Stimulated activated CD8-positive, alpha-beta memory T cell treated with anti-CD3 and anti-CD28 coated beads, Interleukin-7, amount 100 ng/mL, for 24 hours (primary cell): ENCODE measurements around the gene USP1.

Source experiments
- DNase-seq: peaks from one replicate; pipeline ENCODE4 v3.0.0-alpha.2; 2020; ENCODE audit warnings: low read depth

USP1 gene, protein sequence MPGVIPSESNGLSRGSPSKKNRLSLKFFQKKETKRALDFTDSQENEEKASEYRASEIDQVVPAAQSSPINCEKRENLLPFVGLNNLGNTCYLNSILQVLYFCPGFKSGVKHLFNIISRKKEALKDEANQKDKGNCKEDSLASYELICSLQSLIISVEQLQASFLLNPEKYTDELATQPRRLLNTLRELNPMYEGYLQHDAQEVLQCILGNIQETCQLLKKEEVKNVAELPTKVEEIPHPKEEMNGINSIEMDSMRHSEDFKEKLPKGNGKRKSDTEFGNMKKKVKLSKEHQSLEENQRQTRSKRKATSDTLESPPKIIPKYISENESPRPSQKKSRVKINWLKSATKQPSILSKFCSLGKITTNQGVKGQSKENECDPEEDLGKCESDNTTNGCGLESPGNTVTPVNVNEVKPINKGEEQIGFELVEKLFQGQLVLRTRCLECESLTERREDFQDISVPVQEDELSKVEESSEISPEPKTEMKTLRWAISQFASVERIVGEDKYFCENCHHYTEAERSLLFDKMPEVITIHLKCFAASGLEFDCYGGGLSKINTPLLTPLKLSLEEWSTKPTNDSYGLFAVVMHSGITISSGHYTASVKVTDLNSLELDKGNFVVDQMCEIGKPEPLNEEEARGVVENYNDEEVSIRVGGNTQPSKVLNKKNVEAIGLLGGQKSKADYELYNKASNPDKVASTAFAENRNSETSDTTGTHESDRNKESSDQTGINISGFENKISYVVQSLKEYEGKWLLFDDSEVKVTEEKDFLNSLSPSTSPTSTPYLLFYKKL

DNA sequence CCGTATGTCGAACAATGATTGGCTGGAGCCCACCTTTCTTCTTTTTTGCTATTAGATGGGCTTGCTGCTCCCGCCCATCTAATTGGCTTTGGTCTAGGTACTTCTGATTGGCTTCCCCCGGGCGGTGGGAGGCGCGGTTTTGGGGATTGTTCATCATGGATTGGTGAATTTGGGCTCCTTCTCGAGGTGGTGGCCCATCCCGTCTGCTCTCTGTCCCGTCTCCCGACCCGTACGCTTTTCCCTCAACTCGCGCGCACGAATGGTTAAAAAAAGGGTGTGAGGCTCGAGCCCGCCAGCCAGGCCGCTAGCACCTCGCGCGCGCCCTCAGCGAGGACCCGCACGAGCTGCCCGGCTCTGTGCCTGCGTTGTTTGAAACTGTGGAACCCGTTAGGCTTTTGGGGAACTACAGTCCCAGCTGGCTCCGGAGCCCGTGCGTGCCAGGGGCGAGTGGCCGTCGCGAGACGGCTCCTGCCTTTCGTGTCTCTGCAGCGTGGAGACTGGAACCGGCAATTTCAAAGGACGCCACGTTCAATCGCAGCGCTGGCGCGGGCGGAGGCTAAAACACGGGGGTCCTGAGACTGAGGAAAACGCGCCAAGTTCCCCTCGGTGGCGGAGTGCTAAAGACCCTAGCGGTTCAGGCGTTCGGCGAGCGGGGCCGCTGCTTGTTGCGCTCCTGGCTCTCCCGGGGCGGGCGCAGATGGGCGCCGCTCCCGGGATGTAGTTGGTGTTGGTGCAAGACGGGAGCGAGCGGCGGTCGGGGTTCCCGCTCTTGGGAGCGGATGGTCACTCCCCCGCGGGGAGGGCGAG is at the start of gene USP1:
Gene USP1 (plus strand): TSS at position 584 of the 807 bp plus-strand sequence. CDS start 2,819 bp downstream, outside the sequence.
- peak; percentile 94 for DNase-seq

GRCh38 chr1:62389531-62389930 is 47.3 kb upstream of the USP1 start:
- no peak for DNase-seq

GRCh38 chr1:62390071-62390470 is 46.8 kb upstream of the USP1 start:
- DNase-seq = no peak

- no peak for DNase-seq
Measured at GRCh38 chr1:62391369-62391971, 45.4 kb upstream of the USP1 start.

DNA sequence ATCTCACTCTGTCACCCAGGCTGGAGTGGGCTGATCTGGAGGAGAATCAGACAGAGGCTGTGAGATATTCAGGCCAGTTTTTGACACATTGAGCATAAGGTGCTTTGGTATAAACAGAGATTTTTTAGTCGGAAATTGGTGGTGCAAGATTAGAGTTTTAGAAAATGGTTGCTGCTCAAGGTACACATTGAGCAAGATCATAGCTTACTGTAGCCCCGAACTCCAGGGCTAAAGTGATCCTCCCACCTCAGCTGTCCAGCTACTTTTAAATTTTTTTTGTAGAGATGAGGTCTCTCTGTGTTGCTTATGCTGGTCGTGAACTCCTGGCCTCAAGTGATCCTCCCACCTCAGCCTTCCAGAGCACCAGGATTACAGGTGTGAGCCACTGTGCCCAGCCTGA is 43.9 kb upstream of the USP1 start:
- DNase-seq = no peak

GRCh38 chr1:62394646-62395045 is 42.2 kb upstream of the USP1 start:
- DNase-seq = no peak

GRCh38 chr1:62395291-62395690 is 41.6 kb upstream of the USP1 start:
- no peak for DNase-seq

DNA sequence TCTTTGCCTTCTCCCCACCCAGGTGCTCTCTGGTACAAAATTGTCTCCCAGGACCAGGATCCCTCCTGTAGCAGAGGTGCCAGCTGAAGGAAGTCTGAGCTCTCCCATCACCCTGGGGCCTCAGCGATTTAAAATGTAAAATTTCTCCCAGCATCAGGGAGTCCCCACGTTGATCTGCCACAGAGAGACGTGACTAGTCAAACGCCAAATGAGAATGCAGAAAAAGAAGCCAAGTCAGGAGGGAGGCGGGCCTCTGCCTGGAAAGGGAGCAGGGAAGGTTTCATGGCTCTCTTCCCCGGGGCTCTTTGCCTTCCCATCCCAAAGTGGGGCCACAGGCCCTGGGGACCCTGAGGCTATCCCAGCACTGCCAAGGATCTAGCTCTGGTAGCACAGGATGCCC is 40.0 kb upstream of the USP1 start:
- no peak for DNase-seq

DNA sequence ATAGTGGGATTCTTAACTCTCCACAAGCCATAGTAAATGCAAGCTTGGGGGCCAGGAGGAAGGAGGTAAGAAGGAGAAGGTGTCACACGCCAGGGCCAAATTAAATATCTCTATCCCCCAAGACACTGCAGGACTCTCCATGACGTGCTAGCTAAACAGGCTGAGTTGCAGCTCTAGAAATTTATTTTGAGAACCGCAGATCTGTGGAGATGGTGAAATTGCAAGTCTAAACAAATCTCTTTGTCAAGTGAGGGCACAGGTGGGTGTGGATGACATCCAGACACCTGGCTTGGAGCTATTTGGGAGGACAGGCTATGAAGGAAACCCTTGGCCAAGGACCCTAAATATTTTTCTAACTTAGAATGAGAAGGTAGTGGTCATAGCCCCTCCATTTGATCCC is 39.5 kb upstream of the USP1 start:
- DNase-seq = no peak

DNA sequence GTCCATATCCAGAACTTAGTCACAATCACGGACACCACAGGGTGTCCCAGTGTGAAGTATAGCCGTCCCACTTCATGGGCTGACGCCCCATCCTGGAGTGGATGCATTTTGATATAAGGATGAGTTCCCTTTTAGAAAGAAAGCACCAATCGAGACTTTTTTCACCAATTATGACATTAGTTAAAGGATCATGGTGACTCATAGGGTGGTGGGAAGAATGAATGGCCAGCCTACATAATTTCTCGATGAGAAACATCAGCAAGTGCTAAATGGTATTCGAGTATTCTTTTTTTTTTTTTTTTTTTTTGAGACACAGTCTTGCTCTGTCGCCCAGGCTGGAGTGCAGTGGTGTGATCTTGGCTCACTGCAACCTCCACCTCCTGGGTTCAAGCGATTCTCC is 38.5 kb upstream of the USP1 start:
- DNase-seq = no peak

DNA sequence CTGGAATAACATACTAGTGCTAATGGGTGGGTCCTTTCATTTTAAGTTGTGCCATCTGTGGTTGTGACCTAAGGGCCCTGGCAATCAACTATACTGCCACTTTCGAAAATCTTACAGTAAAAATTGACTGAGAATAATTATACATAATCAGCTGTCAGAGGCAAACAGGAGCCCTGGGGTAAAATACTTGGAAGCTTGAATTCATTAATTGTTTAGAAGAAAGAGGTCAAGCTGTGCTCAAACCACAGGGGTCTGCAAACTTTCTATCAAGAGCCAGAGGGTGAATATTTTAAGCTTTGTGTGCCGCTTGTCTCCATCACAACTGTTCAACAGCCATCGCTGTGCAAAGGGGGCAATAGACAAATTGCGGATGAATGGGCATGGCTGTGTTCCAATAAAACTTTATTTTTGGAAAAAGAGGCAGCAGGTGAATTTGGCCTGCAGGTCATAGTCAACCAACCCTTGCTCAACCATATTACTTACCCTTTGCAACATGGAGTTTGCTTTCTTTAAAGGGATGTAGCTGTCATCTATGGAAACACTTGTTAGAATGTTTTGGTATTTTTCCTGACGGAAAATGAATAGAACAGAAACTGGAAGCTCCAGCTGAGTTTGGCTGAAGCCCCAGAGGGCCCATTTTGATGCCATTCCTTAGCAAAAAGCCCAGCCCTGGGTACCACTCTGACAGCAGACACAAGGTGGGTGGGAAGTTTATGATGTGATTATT is 35.7 kb upstream of the USP1 start:
- DNase-seq = no peak

- no peak for DNase-seq
Measured at GRCh38 chr1:62405247-62405646, 31.6 kb upstream of the USP1 start.

- DNase-seq = no peak
Measured at GRCh38 chr1:62406576-62406975, 30.3 kb upstream of the USP1 start.

GRCh38 chr1:62407398-62408009 is 29.3 kb upstream of the USP1 start:
- DNase-seq = no peak

- no peak for DNase-seq
Measured at GRCh38 chr1:62415687-62416086, 21.2 kb upstream of the USP1 start.

- DNase-seq = no peak
Measured at GRCh38 chr1:62417351-62417999, 19.4 kb upstream of the USP1 start.

DNA sequence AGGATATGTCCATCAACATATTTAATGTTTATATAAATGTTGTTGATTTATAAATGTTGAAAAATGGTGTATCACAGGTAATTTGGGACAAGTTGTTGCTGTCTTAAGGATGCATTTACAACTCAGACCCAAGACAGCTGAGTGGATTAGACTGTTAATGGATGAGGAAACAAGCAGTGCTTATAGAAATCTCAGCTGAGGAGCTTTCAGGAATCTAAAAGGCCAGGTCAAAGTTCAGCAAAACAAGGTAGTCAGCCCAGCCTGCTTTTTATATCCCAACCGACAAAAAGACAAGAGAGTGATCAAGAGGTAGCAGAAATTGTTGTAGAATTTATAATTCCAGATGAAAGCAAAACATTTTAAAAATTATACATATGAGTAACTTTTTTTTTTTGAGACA is 16.6 kb upstream of the USP1 start:
- DNase-seq = no peak

- no peak for DNase-seq
Measured at GRCh38 chr1:62423580-62424242, 13.1 kb upstream of the USP1 start.

- DNase-seq = no peak
Measured at GRCh38 chr1:62424411-62424810, 12.4 kb upstream of the USP1 start.

DNA sequence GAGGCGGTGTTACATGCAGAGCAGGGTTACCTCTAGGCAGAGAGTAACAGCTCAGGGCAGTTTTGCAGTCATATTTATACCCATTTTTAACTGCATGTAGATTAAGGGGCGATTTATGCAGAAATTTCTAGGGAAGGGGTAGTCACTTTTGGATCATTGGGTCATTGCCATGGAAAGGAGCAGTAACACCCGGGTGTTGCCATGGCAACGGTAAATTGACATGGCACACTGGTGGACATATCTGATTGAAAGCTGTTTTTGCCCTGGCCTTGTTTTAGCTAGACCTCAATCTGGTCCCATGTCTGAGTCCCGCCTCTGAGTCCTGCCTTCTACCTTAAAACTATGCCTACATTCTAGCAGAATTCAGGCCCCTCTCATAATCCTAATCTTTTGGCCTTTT is 11.8 kb upstream of the USP1 start:
- no peak for DNase-seq
